RWPE2 (cell line): ENCODE measurements around the gene PLEKHA8.

ENCODE experiments used
- ATAC-seq: fragments of 200-7000 bp; cut with Tn5 transposase; 3 replicates; pipeline ENCODE4 v1.9.1; 2021; ENCODE audit warnings: low read depth
- DNase-seq: peaks from one replicate; pipeline ENCODE4 v3.0.0-alpha.2; 2020; ENCODE audit warnings: low spot score
- H3K27ac ChIP-seq: fragments of 450-650 bp; 2 replicates; pipeline ENCODE4 v1.5.1; 2017; ENCODE audit warnings: mild to moderate bottlenecking; ENCODE audit not compliant: poor library complexity, severe bottlenecking
- H3K27me3 ChIP-seq: fragments of 250-450 bp; sonication (Bioruptor Pico); 2 replicates; pipeline ENCODE4 v1.5.1; 2021; ENCODE audit warnings: mild to moderate bottlenecking, moderate library complexity; ENCODE audit not compliant: insufficient read depth, poor library complexity, severe bottlenecking
- H3K36me3 ChIP-seq: fragments of 250-450 bp; sonication (Bioruptor Pico); 2 replicates; pipeline ENCODE4 v1.5.1; 2020; ENCODE audit warnings: low read depth, mild to moderate bottlenecking, moderate library complexity
- H3K4me1 ChIP-seq: fragments of 250-450 bp; sonication (Bioruptor Pico); 2 replicates; pipeline ENCODE4 v1.5.1; 2021; ENCODE audit warnings: mild to moderate bottlenecking, moderate library complexity; ENCODE audit not compliant: insufficient read depth, poor library complexity, severe bottlenecking
- H3K4me3 ChIP-seq: fragments of 250-450 bp; sonication (Bioruptor Pico); 2 replicates; pipeline ENCODE4 v1.5.1; 2021; ENCODE audit warnings: mild to moderate bottlenecking, moderate library complexity; ENCODE audit not compliant: severe bottlenecking
- H3K9me3 ChIP-seq: fragments of 250-450 bp; sonication (Bioruptor Pico); 2 replicates; pipeline ENCODE4 v1.5.1; 2021; ENCODE audit warnings: mild to moderate bottlenecking, moderate library complexity; ENCODE audit not compliant: severe bottlenecking
- CTCF ChIP-seq: fragments of 450-650 bp; IDR thresholded peaks from one replicate; pipeline ENCODE4 v1.5.1; 2017; ENCODE audit warnings: mild to moderate bottlenecking, moderate library complexity; ENCODE audit not compliant: poor library complexity, severe bottlenecking

Gene PLEKHA8

GRCh38 chr7:30134611-30135300 is 106.5 kb downstream of the PLEKHA8 start, which contains the start of gene MTURN:
TSS of gene MTURN (plus strand) at chr7:30134986. CDS start at chr7:30135137, 151 bp downstream.
- Histone ChIP-seq H3K4me3 (peak within 1 kb of the TSS; percentile 99), H3K36me3 (no peaks in the 10 kb centered on the region), H3K27ac (peak within 1 kb of the TSS; percentile 31), H3K9me3 (no peaks in the 10 kb centered on the region), H3K27me3 (no peaks in the 10 kb centered on the region), H3K4me1 (no peaks in the 10 kb centered on the region)
- no peak for TF ChIP-seq CTCF
- peak; percentile 69 for ATAC-seq
- DNase-seq = peak; percentile 88

GRCh38 chr7:30135301-30136116 is 107.3 kb downstream of the PLEKHA8 start:
- Histone ChIP-seq H3K4me1 (no peaks in the 10 kb centered on the region), H3K27me3 (no peaks in the 10 kb centered on the region), H3K27ac (peak overlapping the region; percentile 31), H3K4me3 (peak overlapping the region; percentile 99), H3K36me3 (no peaks in the 10 kb centered on the region), H3K9me3 (no peaks in the 10 kb centered on the region)
- DNase-seq = peak; percentile 70
- peak; percentile 64 for ATAC-seq
- no peak for TF ChIP-seq CTCF

GRCh38 chr7:30136117-30136731 is 108.0 kb downstream of the PLEKHA8 start:
- Histone ChIP-seq H3K27me3 (no peaks in the 10 kb centered on the region), H3K4me1 (no peaks in the 10 kb centered on the region), H3K9me3 (no peaks in the 10 kb centered on the region), H3K27ac (peak overlapping the region; percentile 31), H3K36me3 (no peaks in the 10 kb centered on the region), H3K4me3 (peak overlapping the region; percentile 99)
- no peak for DNase-seq
- ATAC-seq = no peak
- TF ChIP-seq CTCF = no peak

- no peak for DNase-seq
- no peak overlapping the region for H3K27ac ChIP-seq
- H3K4me3 ChIP-seq = peak overlapping the region; percentile 99
- no peak for ATAC-seq
- H3K36me3 ChIP-seq = no peaks in the 10 kb centered on the region
- no peaks in the 10 kb centered on the region for H3K9me3 ChIP-seq
- H3K27me3 ChIP-seq = no peaks in the 10 kb centered on the region
- TF ChIP-seq CTCF = no peak
- no peaks in the 10 kb centered on the region for H3K4me1 ChIP-seq
Measured at GRCh38 chr7:30136743-30137485, 108.7 kb downstream of the PLEKHA8 start.
